Uterus (tissue), 4 donors: Measurements from ENCODE around the gene BNIP1. TPM values are rescaled to one million over a fixed set of nuclear protein-coding genes. Genes with fewer than 3 reads are reported as not detected.

Experiments
- DNase-seq, 2 donors: peaks; one replicate each; pipeline ENCODE4 v3.0.0-alpha.2; 2019 to 2020
- H3K27ac ChIP-seq, 2 donors: fragments of 200-600 bp; sonication (generic); 1 replicate in 1 of 2; 2 replicates in 1 of 2; pipeline ENCODE4 v1.5.1; 2016 to 2018
- H3K27me3 ChIP-seq, 2 donors: fragments of 200-600 bp; sonication (generic); one replicate each; pipeline ENCODE4 v1.5.1; 2018 to 2019; ENCODE audit warnings: control low read depth in 1 of 2
- H3K36me3 ChIP-seq, 2 donors: fragments of 200-600 bp; sonication (generic); one replicate each; pipeline ENCODE4 v1.5.1; 2019; ENCODE audit warnings: control low read depth in 1 of 2
- H3K4me1 ChIP-seq, 2 donors: fragments of 200-600 bp; sonication (generic); one replicate each; pipeline ENCODE4 v1.5.1; 2018 to 2019; ENCODE audit warnings: control low read depth in 1 of 2
- H3K4me3 ChIP-seq, 2 donors: fragments of 200-600 bp; sonication (generic); 1 replicate in 1 of 2; 2 replicates in 1 of 2; pipeline ENCODE4 v1.5.1; 2018 to 2019; ENCODE audit warnings: mild to moderate bottlenecking in 1 of 2
- H3K9me3 ChIP-seq, 2 donors: fragments of 200-600 bp; sonication (generic); one replicate each; pipeline ENCODE4 v1.5.1; 2019; ENCODE audit warnings: control low read depth in 1 of 2
- POLR2A ChIP-seq, 2 donors: fragments of 450-650 bp; IDR thresholded peaks; one replicate each; pipeline ENCODE4 v1.6.1; 2016; ENCODE audit warnings: antibody characterized with exemption in 2 of 2, mild to moderate bottlenecking in 1 of 2, moderate library complexity in 1 of 2
- intact Hi-C: fragments of 100-400 bp; cut with DNase I; formaldehyde crosslinking; loops from one replicate; pipeline ENCODE4 v1.15.1; 2023; ENCODE audit warnings: low total_unique reads
- total RNA-seq, 4 donors: library from RNA; depleted of rRNA in 3 of 4; stranded (reverse); fragments of >200 nt in 3 of 4; gene quantifications; one replicate each; pipeline versions ENCODE4 v1.1.0 to v1.2.4, GENCODE V29; 2014 to 2023
- TF ChIP-seq, protein P1 (sequence below), 4 experiments: fragments of 200-600 bp in 2 of 4; fragments of 450-650 bp in 2 of 4; sonication (generic) in 2 of 4; IDR thresholded peaks; one replicate each; pipeline ENCODE4 v1.5.1; 2016 to 2019; ENCODE audit warnings: antibody characterized with exemption in 4 of 4, mild to moderate bottlenecking in 2 of 4, moderate library complexity in 1 of 4
- donor health status: DM: yes; HTN: yes; CAD: no.

Gene BNIP1
- total RNA-seq, 4 donors from 2014 or later: 9.8 to 23.9 (median 12.0) TPM; not detected in 1

DNA sequence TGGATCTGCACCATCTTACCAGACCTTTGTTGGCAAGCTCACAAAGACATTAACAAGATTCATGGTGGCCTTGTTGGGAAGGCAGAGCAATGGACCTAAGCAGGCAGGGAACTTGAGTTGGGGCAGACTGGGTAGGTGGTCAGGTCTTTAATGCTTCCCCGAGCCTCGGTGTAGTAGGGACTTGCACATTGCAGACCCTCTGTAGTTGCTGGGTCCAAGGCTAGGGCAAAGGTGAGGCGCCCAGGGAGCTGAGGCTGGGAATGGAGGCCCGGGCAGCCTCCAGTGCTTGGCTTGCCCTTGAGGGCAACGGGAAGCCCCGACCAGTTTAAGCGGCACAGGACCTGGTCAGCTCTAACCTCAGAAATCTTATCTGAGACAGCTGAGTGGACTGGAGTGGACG lies 66.5 kb downstream of the BNIP1 start:
- no peak overlapping the region for H3K27ac ChIP-seq
- H3K36me3 ChIP-seq: no peaks in the 10 kb centered on the region
- TF ChIP-seq POLR2A (IDR thresholded peaks at IDR 0.05): no peak
- TF ChIP-seq, protein P1, sequence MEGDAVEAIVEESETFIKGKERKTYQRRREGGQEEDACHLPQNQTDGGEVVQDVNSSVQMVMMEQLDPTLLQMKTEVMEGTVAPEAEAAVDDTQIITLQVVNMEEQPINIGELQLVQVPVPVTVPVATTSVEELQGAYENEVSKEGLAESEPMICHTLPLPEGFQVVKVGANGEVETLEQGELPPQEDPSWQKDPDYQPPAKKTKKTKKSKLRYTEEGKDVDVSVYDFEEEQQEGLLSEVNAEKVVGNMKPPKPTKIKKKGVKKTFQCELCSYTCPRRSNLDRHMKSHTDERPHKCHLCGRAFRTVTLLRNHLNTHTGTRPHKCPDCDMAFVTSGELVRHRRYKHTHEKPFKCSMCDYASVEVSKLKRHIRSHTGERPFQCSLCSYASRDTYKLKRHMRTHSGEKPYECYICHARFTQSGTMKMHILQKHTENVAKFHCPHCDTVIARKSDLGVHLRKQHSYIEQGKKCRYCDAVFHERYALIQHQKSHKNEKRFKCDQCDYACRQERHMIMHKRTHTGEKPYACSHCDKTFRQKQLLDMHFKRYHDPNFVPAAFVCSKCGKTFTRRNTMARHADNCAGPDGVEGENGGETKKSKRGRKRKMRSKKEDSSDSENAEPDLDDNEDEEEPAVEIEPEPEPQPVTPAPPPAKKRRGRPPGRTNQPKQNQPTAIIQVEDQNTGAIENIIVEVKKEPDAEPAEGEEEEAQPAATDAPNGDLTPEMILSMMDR (IDR thresholded peaks at IDR 0.05): no peak
- no peaks in the 10 kb centered on the region for H3K9me3 ChIP-seq
- intact Hi-C loops: no loop called here
- H3K4me1 ChIP-seq: no peaks in the 10 kb centered on the region
- DNase-seq: no peak
- no peak overlapping the region for H3K4me3 ChIP-seq
- no peaks in the 10 kb centered on the region for H3K27me3 ChIP-seq

DNA sequence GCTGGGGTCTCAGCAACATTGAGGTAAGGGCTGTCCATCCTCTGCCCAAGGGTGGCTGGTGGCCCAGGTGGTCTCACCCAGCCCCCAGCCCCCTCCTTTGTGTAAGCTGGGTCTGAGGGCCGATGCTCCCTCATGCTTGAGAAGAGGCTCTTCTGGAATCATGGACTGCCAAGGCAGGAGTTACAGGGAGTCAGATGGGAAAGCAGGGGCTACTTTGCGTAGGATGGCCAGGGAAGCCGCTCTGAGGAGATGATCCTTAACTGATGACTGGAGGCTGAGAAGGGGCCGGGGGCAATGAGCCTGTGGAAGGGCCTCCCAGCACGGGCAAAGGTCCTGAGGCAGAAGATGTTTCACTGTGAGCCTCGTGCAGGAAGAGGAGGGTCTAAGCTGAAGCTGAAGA lies 67.0 kb downstream of the BNIP1 start:
- no peak for DNase-seq
- no peaks in the 10 kb centered on the region for H3K9me3 ChIP-seq
- no peak for TF ChIP-seq POLR2A (IDR thresholded peaks at IDR 0.05)
- TF ChIP-seq, protein P1 (IDR thresholded peaks at IDR 0.05): no peak
- no peak overlapping the region for H3K27ac ChIP-seq
- H3K4me1 ChIP-seq: no peaks in the 10 kb centered on the region
- no peak overlapping the region for H3K4me3 ChIP-seq
- intact Hi-C loops: no loop called here
- H3K27me3 ChIP-seq: no peaks in the 10 kb centered on the region
- H3K36me3 ChIP-seq: no peaks in the 10 kb centered on the region

DNA sequence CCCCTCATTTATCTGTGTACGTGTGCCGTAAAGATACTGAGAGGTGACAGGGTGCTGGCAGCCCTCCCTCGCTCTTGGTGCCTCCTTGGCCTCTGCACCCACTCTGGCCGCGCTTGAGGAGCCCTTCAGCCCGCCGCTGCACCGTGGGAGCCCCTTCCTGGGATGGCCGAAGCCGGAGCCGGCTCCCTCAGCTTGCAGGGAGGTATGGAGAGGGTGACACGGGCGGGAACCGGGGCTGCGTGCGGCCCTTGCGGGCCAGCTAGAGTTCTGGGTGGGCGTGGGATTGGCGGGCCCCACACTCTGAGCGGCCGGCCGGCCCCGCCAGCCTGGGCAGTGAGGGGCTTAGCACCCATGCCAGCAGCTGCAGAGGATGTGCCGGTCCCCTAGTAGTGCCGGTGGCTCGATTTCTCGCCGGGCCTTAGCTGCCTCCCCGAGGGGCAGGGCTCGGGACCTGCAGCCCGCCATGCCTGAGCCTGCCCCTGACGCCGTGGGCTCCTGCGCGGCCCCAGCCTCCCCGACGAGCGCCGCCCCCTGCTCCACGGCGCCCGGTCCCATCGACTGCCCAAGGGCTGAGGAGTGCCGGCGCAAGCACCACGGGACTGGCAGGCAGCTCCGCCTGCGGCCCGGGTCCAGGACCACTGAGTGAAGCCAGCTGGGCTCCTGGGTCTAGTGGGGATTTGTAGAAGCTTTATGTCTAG lies 69.1 kb downstream of the BNIP1 start:
- Histone ChIP-seq H3K9me3 (no peaks in the 10 kb centered on the region), H3K36me3 (no peaks in the 10 kb centered on the region)
- no peak for DNase-seq

More for the DNA sequence above, 69.1 kb downstream of the BNIP1 start:
- intact Hi-C loops: no loop called here
- H3K27me3 ChIP-seq: no peaks in the 10 kb centered on the region
- no peaks in the 10 kb centered on the region for H3K4me1 ChIP-seq
- no peak overlapping the region for H3K27ac ChIP-seq
- H3K4me3 ChIP-seq: no peak overlapping the region
- TF ChIP-seq, protein P1 (IDR thresholded peaks at IDR 0.05): no peak
- TF ChIP-seq POLR2A (IDR thresholded peaks at IDR 0.05): no peak

Other genes starting within 250 kb of the BNIP1 start
- gene RPL26L1, start 185.1 kb upstream of the BNIP1 start, total RNA-seq: 10 to 100 TPM in 3 of 4 donors, 1 to 10 TPM in 1; 8.7 to 35.3 (median 21.1) TPM
- gene ATP6V0E1, start 160.8 kb upstream of the BNIP1 start, total RNA-seq: 100 to 1,000 TPM in 3 of 4 donors, 10 to 100 TPM in 1; 75.6 to 159 (median 137) TPM
- 10 to 100 TPM; 19.7 to 40.1 (median 35.2) TPM for gene CREBRF, start 88.2 kb upstream of the BNIP1 start, total RNA-seq
- gene NKX2-5, start 90.7 kb downstream of the BNIP1 start, total RNA-seq: not detected
- 1 to 10 TPM in 2 of 4 donors, under 1 TPM in 1, not detected in 1; 0.26 to 3.4 (median 1.5) TPM for gene STC2, start 183.9 kb downstream of the BNIP1 start, total RNA-seq